ENCODE results near the gene SLC5A11. TPM values are rescaled to one million over a fixed set of nuclear protein-coding genes. Genes with fewer than 3 reads are reported as not detected.

Gene SLC5A11, protein sequence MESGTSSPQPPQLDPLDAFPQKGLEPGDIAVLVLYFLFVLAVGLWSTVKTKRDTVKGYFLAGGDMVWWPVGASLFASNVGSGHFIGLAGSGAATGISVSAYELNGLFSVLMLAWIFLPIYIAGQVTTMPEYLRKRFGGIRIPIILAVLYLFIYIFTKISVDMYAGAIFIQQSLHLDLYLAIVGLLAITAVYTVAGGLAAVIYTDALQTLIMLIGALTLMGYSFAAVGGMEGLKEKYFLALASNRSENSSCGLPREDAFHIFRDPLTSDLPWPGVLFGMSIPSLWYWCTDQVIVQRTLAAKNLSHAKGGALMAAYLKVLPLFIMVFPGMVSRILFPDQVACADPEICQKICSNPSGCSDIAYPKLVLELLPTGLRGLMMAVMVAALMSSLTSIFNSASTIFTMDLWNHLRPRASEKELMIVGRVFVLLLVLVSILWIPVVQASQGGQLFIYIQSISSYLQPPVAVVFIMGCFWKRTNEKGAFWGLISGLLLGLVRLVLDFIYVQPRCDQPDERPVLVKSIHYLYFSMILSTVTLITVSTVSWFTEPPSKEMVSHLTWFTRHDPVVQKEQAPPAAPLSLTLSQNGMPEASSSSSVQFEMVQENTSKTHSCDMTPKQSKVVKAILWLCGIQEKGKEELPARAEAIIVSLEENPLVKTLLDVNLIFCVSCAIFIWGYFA
- not detected for total RNA-seq

DNA sequence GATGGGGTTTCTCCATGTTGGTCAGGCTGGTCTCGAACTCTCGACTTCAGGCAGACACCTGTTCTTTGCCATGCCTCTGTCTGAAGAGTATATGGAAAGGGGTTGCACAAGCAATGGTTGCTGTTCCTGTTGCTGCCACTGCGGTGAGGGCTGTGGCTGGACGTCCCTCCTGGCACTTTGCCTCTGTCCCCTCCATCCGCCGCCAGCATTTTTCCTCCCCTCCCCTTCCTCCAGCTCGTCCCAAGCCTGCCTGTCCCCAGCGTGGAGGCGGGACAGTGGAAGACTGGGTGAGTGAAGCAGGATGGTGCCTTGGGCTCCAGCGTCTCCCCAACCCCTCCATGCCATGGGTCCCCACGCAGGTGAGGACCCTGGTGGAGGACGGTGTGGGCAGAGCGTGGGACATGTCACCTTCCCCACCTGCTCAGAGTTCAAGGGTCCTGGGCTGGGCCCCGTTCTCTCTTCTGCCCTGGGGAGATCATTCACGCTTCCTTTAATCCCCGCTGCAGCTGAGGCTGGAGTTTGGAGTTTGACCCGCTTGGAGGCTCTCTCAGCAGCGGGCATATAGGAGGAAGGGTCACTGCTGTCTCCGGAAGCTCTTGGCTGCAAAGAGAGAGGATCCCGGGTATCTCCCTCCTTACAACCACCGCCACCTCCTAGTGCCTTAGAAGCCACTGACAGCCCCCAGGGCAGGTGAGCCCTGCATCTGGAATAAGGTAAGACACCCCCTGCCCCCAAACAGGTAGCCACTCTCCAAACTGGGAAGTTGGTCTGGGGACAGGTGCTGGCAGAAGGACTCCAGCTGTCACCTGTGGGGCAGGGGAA is at the start of gene SLC5A11:
Gene SLC5A11 (plus strand): TSS at position 238 of the 822 bp plus-strand sequence. CDS start 12,681 bp downstream, outside the sequence.
- H3K27me3 ChIP-seq (replicated peaks; ENCODE audit: insufficient read depth) = no peaks in the 10 kb centered on the region
- TF ChIP-seq CTCF (IDR thresholded peaks at IDR 0.05) (no peak), POLR2A (IDR thresholded peaks at IDR 0.05) (no peak), POLR2AphosphoS5 (IDR thresholded peaks at IDR 0.05) (no peak)
- WGBS = 74% methylated on average over 21 of the region's 21 CpGs
- H3K9me3 ChIP-seq = no peaks in the 10 kb centered on the region
- DNase-seq (ENCODE audit: low spot score) = no peak
- H3K27ac ChIP-seq = no peak within 1 kb of the TSS
- H3K4me1 ChIP-seq (replicated peaks) = no peaks in the 10 kb centered on the region
- no peaks in the 10 kb centered on the region for H3K36me3 ChIP-seq
- no peak within 1 kb of the TSS for H3K4me3 ChIP-seq
- intact Hi-C loops (cut with DNase I) = no loop called here

GRCh38 chr16:24800586-24800985 is 45.2 kb upstream of the SLC5A11 start:
- DNase-seq (ENCODE audit: low spot score) = no peak
- Histone ChIP-seq H3K4me3 (no peak overlapping the region), H3K27ac (no peak overlapping the region), H3K36me3 (peaks cover 14 to 22% of the 10 kb centered on the region in 2 donors), H3K9me3 (no peaks in the 10 kb centered on the region), H3K4me1 (replicated peaks) (no peaks in the 10 kb centered on the region), H3K27me3 (replicated peaks; ENCODE audit: insufficient read depth) (no peaks in the 10 kb centered on the region)
- WGBS = 84% methylated on average over 4 of the region's 4 CpGs
- TF ChIP-seq POLR2AphosphoS5 (IDR thresholded peaks at IDR 0.05) = no peak
- TF ChIP-seq POLR2A (IDR thresholded peaks at IDR 0.05) = no peak
- no peak for TF ChIP-seq CTCF (IDR thresholded peaks at IDR 0.05)
- intact Hi-C loops (cut with DNase I) = loop anchor here (10.0 kb wide), 1 partner anchor 226 kb away; no protein-coding TSS in a partner anchor

DNA sequence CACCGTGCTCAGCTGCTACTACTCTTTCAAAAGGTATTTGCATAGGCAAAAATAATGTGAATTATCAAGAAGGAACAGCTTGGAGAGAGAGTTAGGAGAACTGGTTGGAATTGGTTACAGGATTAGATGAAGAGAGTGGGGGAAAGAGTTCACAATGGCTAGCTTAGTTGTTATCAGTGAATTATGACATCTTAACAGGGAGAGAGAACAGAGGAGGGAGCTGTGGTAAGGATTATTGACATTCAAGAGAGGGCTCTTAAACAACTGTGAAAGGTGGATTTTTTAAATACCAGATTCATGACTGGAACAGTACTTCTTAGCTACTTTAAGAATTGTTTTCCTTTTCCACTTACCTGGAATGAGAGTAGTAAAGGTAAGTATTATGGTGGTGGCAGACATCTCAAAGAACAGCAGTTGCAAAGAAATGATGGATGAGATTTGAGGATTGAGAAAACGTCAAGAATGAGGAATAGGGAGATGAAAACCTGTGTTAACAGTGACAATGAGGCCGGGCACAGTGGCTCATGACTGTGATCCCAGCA is 43.9 kb upstream of the SLC5A11 start:
- Histone ChIP-seq H3K36me3 (peaks cover 14 to 29% of the 10 kb centered on the region in 2 donors), H3K27ac (no peak overlapping the region), H3K4me1 (replicated peaks) (no peaks in the 10 kb centered on the region), H3K9me3 (no peaks in the 10 kb centered on the region), H3K27me3 (replicated peaks; ENCODE audit: insufficient read depth) (no peaks in the 10 kb centered on the region), H3K4me3 (no peak overlapping the region)
- TF ChIP-seq CTCF (IDR thresholded peaks at IDR 0.05) = no peak
- intact Hi-C loops (cut with DNase I) = loop anchor here (10.0 kb wide), 1 partner anchor 227 kb away; no protein-coding TSS in a partner anchor
- 91% methylated on average over 3 of the region's 3 CpGs for WGBS
- DNase-seq (ENCODE audit: low spot score) = no peak

DNA sequence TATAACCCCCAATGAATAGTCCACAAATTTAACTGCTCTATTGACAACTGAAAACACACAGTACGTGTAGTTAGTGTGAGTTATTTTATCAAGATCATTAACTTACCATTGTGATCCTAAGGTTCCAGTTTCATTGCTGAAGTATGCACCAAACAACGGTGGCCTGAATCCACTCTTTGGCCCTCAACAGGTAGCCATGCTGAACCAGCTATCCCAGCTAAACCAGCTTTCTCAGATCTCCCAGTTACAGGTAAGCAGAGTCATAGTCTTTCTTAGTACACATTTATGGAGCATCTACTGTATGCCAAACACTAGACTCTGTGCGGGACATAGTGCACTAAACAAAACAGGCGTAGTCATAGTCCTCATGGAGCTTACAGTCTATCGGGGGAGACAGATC is 40.3 kb upstream of the SLC5A11 start:
- WGBS = 89% methylated on average over 5 of the region's 5 CpGs
- no peaks in the 10 kb centered on the region for H3K4me1 ChIP-seq (replicated peaks)
- H3K27ac ChIP-seq = no peak overlapping the region
- H3K9me3 ChIP-seq = no peaks in the 10 kb centered on the region
- no peaks in the 10 kb centered on the region for H3K27me3 ChIP-seq (replicated peaks; ENCODE audit: insufficient read depth)
- H3K36me3 ChIP-seq = peaks cover 2 to 33% of the 10 kb centered on the region in 2 donors
- DNase-seq (ENCODE audit: low spot score) = no peak
- no peak overlapping the region for H3K4me3 ChIP-seq
- TF ChIP-seq CTCF (IDR thresholded peaks at IDR 0.05) (no peak), POLR2AphosphoS5 (IDR thresholded peaks at IDR 0.05) (no peak), POLR2A (IDR thresholded peaks at IDR 0.05) (no peak)
- intact Hi-C loops (cut with DNase I) = loop anchor here (10.0 kb wide), 1 partner anchor 231 kb away; no protein-coding TSS in a partner anchor

All from prostate gland (tissue), 2 donors.